ENCODE measurements around the gene DNM1.
"Not testable (repeated sequence)": the region's sequence is repeated elsewhere in the genome, so short reads cannot be mapped to it uniquely, and the experiment has no call there.

DNM1 gene

GRCh38 chr9:128224877-128225276 is 21.7 kb downstream of the DNM1 start:
- no peak for DNase-seq (ENCODE audit: low read depth in 2 of 2)

DNA sequence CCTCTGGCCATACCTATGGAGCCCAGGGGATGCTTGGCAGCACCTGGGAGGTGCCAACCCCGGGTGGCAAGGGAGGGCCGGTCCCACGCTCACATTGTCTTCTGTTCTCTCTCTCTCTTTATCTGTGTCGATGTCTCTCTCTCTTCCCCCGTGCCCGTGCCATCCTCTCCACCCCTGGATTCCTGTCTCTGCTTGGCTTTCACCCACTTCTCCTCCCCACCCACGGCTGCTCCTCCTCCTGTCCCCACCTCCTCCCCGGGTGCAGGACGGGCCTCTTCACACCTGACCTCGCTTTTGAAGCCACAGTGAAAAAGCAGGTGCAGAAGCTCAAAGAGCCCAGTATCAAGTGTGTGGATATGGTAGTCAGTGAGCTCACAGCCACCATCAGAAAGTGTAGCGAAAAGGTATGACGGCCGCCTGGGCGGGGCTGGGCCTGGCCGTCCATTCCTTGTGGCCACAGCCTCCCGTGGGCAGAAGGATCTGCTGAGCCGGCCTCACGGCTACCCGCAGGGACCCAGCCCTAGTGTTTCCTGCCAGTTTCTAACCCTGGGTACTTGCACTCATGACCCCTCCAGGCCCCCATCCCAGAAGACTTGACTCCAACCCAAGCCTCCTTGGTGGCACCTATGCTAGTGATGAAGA is 22.7 kb downstream of the DNM1 start:
- no peak for DNase-seq (ENCODE audit: low read depth in 2 of 2)

DNA sequence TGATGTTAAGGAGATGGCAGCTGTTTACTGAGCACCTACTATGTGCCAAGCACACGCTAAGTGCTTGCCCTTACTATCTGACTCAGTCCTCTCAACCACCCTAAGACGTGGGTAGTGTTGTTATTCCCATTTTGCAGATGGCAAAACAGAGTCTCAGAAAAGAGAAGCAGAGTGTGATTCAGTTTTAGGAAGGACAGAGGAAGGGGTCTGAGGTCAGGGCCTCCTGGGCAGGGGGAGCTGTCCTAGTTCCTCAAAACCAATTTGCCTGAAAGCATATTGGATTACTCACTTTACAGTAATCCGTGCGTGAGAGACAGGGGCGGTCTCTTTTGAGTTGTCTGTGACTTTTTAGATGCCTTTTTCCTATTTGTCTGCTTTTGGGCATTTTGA is 23.2 kb downstream of the DNM1 start:
- no peak for DNase-seq (ENCODE audit: low read depth in 2 of 2)

DNA sequence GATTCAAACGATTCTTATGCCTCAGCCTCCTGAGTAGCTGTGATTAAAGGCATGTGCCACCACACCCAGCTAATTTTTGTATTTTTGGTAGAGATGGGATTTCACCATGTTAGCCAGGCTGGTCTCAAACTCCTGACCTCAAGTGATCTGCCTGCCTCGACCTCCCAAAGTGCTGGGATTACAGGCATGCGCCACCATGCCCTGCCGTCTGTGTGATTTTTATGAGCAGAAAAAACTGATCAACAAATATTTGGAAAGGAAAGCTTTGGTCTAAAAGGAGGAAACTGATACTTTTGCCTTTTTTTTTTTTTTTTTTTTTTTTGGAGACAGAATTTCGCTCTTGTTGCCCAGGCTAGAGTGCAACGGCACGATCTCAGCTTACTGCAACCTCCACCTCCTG is 27.7 kb downstream of the DNM1 start:
- not testable (repeated sequence) for DNase-seq (ENCODE audit: low read depth in 2 of 2)

DNA sequence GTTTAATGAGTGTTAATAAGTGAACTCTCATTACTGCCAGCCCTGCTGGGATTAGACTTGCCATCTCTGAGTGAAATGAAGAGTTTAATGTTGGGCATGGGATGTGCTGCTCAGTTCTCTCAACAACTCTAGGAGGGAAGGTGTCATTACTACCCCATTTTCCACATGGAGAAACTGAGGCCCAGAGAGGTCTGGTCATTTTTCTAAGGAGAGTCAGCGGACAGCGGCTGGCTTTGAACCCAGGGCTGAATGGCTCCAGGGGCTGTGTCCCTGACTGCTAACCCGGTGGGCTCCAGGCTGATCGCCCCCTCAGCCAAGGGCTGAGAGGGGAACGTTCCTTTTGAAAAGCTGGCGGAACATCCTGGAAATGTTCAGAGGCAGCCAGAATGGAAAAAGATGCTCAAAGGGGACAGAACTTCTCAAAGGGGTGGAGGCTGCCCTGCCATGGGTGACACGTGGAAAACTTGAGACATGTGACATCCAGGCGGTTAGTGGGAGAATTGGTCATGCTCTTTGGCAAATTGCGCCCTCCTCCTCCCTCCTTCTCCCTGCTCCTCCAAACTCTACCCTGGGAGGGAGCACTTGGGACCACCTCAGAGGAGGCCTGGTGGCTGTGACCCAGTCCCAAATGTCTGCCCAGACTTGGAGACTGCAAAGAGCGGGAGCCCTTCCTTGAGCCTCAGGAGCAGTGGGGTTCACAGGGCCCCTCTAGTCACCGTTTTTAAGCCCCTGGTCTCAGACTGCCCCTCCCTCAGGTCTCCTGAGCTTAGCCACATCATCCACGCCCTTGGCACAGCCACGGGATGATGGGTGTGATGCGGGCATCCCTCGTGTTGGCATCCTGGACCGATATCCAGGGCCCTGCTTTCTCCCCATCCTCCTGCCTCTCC is 28.7 kb downstream of the DNM1 start:
- DNase-seq (ENCODE audit: low read depth in 2 of 2): no peak

DNA sequence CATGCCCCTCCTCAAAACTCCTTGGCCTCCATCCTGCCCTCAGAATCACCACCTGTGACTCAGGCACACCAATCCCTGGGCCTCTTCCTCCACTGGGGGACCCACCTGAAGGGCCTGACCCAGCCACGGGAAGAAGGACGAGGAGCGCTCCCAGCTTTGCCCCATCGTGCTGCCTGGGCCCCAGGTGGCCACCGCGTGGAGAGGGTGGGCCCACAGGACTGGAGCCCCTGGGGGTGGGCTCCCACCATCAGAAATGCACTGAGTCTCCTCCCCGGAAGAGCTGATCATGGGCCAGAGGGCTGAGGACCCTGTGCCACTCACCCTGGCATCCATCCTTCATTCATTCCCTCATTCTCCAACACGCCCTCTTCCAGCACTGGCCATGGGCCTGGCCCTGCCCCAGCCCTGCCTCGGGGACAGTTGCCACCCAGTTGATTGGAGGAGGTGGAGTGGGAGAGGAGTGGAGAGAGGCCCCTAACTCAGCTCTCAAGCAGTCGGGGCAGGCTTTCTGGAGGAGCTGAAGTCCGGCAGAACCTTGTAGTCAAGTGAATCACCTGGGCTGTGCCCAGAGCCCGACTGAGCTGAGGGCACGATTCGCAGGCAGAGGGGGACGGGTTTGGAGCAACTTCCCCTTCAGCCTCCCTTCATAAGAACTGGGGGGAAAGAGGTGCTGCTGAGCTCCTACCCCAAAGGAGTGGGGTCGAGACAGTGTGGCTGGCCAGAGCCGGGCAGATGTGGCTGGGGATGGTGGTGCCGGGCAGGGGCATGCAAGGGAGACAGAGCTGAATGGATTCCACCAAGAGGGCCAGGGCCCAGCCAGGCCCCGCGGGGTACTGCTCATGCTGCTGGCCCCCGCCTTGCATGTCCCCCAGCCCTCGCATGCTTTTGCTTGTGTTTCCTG is 29.6 kb downstream of the DNM1 start:
- no peak for DNase-seq (ENCODE audit: low read depth in 2 of 2)

DNA sequence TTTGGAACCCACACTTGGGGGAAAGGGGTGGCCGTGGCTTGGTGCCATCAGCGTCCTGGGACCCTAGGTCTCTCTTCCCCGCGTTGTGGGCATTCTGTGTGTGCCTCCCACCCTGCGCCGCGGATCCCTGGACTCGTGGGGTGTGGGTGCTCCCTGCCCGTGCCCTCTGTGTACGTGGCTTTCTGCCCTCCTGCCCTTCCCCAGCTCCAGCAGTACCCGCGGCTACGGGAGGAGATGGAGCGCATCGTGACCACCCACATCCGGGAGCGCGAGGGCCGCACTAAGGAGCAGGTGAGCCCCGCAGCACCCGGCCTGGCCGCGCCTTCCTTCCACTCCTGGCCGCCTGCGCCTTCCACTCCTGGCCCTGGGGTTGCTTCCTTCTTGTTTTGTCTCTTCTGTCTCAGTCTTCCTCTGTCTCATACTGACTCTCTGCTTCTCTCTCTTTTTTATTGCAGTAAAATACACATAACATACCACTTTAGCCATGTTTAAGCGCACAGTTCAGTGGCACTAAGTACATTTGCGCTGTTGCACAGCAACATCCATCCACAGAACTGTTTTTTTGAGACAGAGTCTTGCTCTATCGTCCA is 30.7 kb downstream of the DNM1 start:
- no peak for DNase-seq (ENCODE audit: low read depth in 2 of 2)

GRCh38 chr9:128242124-128242523 is 38.9 kb downstream of the DNM1 start:
- DNase-seq (ENCODE audit: low read depth in 2 of 2): no peak

DNA sequence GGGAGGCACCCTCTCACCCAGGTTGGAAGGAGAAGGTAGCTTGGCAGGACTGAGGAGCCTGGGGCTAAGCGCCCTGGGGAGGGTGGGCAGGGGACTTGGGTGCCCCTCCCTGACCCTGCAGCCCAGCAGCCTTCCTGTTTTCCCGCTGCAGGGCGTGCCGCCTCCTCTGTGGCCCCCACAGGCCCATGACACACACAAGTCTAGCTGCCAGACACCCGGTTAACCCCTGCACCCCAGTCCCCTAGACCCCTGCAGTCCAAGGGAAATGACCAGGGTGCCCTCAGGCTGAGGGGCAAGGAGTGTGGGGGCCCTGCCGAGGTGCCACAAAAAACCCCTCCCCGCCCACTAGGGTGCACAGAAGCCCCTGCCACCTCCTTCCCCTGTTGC is 39.6 kb downstream of the DNM1 start:
- DNase-seq (ENCODE audit: low read depth in 2 of 2): no peak

- no peak for DNase-seq (ENCODE audit: low read depth in 2 of 2)
Observed at GRCh38 chr9:128243215-128244018, 40.2 kb downstream of the DNM1 start.

DNA sequence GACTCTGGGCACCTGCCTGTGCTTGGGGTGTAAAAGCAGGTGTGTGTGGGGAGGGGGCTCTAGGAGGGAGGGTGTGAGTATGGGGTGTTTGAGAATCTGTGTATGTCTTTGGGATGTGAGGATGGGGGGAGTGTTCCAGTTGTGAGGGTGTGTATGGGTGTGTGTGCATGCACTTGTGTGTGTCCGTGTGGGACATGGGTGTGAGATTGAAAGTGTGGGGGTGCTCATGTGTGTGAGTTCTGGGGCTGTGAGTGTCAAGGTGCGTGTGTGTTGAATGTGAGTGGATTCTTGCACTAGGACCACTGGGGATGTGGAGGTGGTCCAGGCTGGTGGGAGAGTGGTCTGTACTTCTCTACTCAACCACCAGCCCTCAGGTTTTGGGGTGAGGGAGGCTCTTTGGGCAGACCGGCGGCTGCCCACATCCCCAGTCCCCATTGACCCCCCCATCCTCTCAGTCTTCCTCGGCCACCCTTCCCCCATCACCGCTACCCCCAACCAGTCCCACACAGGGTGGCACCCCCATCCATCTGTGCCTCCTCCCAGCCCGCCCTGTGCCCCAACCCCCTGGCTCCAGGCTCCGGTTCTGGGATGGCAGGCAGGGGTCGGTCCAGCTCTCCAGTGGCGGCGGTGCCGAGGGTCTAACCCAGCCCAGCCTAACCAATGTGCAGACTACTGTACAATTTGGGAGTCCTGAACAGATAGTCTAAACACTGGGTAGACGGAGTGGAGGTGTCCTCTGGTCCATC is 41.1 kb downstream of the DNM1 start:
- no peak for DNase-seq (ENCODE audit: low read depth in 2 of 2)

- no peak for DNase-seq (ENCODE audit: low read depth in 2 of 2)
Observed at GRCh38 chr9:128244837-128245231, 41.7 kb downstream of the DNM1 start.

GRCh38 chr9:128245421-128246151 is 42.4 kb downstream of the DNM1 start:
- DNase-seq (ENCODE audit: low read depth in 2 of 2): no peak

GRCh38 chr9:128246471-128246870 is 43.3 kb downstream of the DNM1 start:
- no peak for DNase-seq (ENCODE audit: low read depth in 2 of 2)

DNA sequence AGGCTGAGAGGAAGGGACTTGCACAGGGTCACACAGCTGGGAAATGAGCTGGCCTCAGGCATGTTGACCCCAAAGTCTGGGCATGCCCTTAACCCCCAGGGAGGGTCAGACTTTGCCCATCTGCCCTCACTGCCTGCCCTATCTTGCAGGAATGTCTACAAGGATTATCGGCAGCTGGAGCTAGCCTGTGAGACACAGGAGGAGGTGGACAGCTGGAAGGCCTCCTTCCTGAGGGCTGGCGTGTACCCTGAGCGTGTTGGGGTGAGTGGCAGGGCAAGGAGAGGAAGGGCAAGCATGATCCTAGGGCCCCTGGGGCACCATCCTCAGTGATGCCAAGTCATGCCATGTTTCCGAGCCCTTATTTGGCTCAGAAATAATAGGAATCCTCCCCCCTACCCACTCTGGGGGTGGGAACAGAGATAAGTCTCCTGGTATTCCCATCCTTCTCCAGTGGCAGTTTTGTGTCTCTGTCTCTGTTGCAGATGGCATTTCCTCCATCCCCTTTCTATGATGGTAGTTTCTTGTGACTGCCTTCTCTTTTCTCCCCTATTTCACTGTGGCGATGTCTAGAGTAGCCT is 44.1 kb downstream of the DNM1 start:
- DNase-seq (ENCODE audit: low read depth in 2 of 2): no peak

DNA sequence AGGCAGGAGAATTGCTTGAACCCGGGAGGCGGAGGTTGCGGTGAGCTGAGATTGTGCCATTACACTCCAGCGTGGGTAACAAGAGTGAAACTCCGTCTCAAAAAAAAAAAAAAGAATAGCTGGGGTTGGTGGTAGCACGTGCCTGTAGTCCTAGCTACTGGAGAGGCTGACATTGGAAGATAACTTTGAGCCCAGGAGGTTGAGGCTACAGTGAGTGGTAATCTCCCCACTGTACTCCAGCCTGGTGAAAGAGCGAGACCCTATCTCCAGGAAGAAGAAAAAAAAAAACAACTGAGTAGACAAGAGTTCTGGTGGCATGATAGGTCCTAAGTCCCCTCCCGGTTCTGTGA is 46.4 kb downstream of the DNM1 start:
- DNase-seq (ENCODE audit: low read depth in 2 of 2): no peak

DNA sequence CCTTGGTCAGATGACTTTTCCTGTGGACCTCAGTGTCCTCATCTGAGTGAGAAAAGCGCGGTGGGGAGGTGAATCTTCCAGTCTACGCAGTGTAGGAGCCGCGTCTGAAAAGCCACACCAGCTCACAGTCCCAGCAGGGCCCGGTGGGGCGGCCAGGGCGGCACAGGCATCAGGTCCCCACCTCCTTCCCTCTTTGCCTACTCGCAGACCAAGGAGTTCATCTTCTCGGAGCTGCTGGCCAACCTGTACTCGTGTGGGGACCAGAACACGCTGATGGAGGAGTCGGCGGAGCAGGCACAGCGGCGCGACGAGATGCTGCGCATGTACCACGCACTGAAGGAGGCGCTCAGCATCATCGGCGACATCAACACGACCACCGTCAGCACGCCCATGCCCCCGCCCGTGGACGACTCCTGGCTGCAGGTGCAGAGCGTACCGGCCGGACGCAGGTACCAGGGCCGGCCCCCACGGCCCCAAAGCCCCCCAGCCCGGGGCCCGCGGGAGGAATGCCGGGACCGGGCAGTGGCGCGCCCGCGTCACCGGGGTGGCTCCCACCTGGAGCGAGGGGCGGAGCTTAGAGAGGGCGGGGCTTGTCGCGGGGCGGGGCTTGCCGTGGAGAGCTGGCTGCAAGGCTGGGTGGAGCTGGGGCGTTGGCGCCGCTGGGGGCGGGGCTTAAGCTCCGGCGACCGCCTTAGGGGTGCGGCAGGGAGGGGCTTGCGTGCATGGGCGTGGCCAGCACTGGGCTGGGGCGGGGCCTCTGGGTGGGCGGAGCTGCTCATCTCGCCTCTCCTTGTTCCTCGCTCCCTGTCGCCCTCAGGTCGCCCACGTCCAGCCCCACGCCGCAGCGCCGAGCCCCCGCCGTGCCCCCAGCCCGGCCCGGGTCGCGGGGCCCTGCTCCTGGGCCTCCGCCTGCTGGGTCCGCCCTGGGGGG is 47.0 kb downstream of the DNM1 start:
- DNase-seq (ENCODE audit: low read depth in 2 of 2): peak; percentile 93 to 96

Measured in stimulated activated CD8-positive, alpha-beta memory T cell treated with anti-CD3 and anti-CD28 coated beads, Interleukin-7, amount 100 ng/mL, for 4 hours (primary cell).